GM21447 (cell line): ENCODE results near the gene ADAMTS20.
A peak's percentile ranks its signal among the peaks of the same experiment; 100 is the strongest.

Experiments used
- ATAC-seq: cut with Tn5 transposase; IDR thresholded peaks from one replicate; pipeline ENCODE4 v1.9.1; 2021; ENCODE audit not compliant: unreplicated experiment

The ADAMTS20 gene

GRCh38 chr12:43493261-43493797 lies 58.7 kb downstream of the ADAMTS20 start:
- ATAC-seq: no peak

- ATAC-seq: no peak
Observed at GRCh38 chr12:43482311-43483085, 69.5 kb downstream of the ADAMTS20 start.

GRCh38 chr12:43480591-43480990 lies 71.4 kb downstream of the ADAMTS20 start:
- ATAC-seq: no peak

GRCh38 chr12:43462741-43463140 lies 89.3 kb downstream of the ADAMTS20 start:
- ATAC-seq: no peak

- ATAC-seq: no peak
Observed at GRCh38 chr12:43462080-43462479, 89.9 kb downstream of the ADAMTS20 start.

- ATAC-seq: no peak
Observed at GRCh38 chr12:43459285-43459684, 92.7 kb downstream of the ADAMTS20 start.

- no peak for ATAC-seq
Observed at GRCh38 chr12:43453761-43454160, 98.2 kb downstream of the ADAMTS20 start.

- ATAC-seq: no peak
Observed at GRCh38 chr12:43444940-43445564, 107.0 kb downstream of the ADAMTS20 start.

GRCh38 chr12:43436597-43436996 lies 115.4 kb downstream of the ADAMTS20 start:
- no peak for ATAC-seq

- no peak for ATAC-seq
Observed at GRCh38 chr12:43434614-43435013, 117.4 kb downstream of the ADAMTS20 start.

- no peak for ATAC-seq
Observed at GRCh38 chr12:43428088-43428600, 123.9 kb downstream of the ADAMTS20 start.

- ATAC-seq: no peak
Observed at GRCh38 chr12:43425361-43425760, 126.6 kb downstream of the ADAMTS20 start.

- no peak for ATAC-seq
Observed at GRCh38 chr12:43416981-43417380, 135.0 kb downstream of the ADAMTS20 start.

- ATAC-seq: peak; percentile 86
Observed at GRCh38 chr12:43407816-43408645, 144.0 kb downstream of the ADAMTS20 start.

GRCh38 chr12:43406801-43407200 lies 145.2 kb downstream of the ADAMTS20 start:
- ATAC-seq: no peak

GRCh38 chr12:43402436-43402835 lies 149.6 kb downstream of the ADAMTS20 start:
- ATAC-seq: no peak

GRCh38 chr12:43401096-43401495 lies 150.9 kb downstream of the ADAMTS20 start:
- no peak for ATAC-seq

- ATAC-seq: no peak
Observed at GRCh38 chr12:43396671-43397070, 155.3 kb downstream of the ADAMTS20 start.

GRCh38 chr12:43392116-43392515 lies 159.9 kb downstream of the ADAMTS20 start:
- ATAC-seq: no peak

- ATAC-seq: no peak
Observed at GRCh38 chr12:43381879-43382278, 170.1 kb downstream of the ADAMTS20 start.

GRCh38 chr12:43378448-43378847 lies 173.6 kb downstream of the ADAMTS20 start:
- ATAC-seq: no peak
